Measurements from ENCODE around the gene SCAMP4.

The SCAMP4 gene

GRCh38 chr19:1911098-1911497 is 5.9 kb downstream of the SCAMP4 start:
- DNase-seq = no peak

- no peak for DNase-seq
Measured at GRCh38 chr19:1911995-1912394, 6.8 kb downstream of the SCAMP4 start.

- DNase-seq = no peak
Measured at GRCh38 chr19:1912760-1913505, 7.7 kb downstream of the SCAMP4 start.

GRCh38 chr19:1913781-1914577 is 8.8 kb downstream of the SCAMP4 start:
- DNase-seq = no peak

- no peak for DNase-seq
Measured at GRCh38 chr19:1914826-1915341, 9.7 kb downstream of the SCAMP4 start.

GRCh38 chr19:1917146-1917545 is 11.9 kb downstream of the SCAMP4 start:
- DNase-seq = no peak

- DNase-seq = no peak
Measured at GRCh38 chr19:1917926-1918325, 12.7 kb downstream of the SCAMP4 start.

GRCh38 chr19:1918975-1919374 is 13.8 kb downstream of the SCAMP4 start:
- no peak for DNase-seq

GRCh38 chr19:1920644-1921043 is 15.4 kb downstream of the SCAMP4 start:
- no peak for DNase-seq

- DNase-seq = no peak
Measured at GRCh38 chr19:1921326-1921725, 16.1 kb downstream of the SCAMP4 start.

- DNase-seq = no peak
Measured at GRCh38 chr19:1921825-1922224, 16.6 kb downstream of the SCAMP4 start.

- no peak for DNase-seq
Measured at GRCh38 chr19:1922803-1923202, 17.6 kb downstream of the SCAMP4 start.

GRCh38 chr19:1923319-1923718 is 18.1 kb downstream of the SCAMP4 start:
- DNase-seq = no peak

- DNase-seq = no peak
Measured at GRCh38 chr19:1924320-1924961, 19.2 kb downstream of the SCAMP4 start.

GRCh38 chr19:1925544-1925943 is 20.3 kb downstream of the SCAMP4 start:
- DNase-seq = no peak

GRCh38 chr19:1929021-1929742 is 24.0 kb downstream of the SCAMP4 start:
- peak in 44 of 56 donors; percentile 11 to 83 (median 38) for DNase-seq

GRCh38 chr19:1931445-1931844 is 26.2 kb downstream of the SCAMP4 start:
- DNase-seq = no peak

GRCh38 chr19:1932395-1932794 is 27.2 kb downstream of the SCAMP4 start:
- DNase-seq = no peak

GRCh38 chr19:1933244-1933643 is 28.0 kb downstream of the SCAMP4 start:
- DNase-seq = no peak

GRCh38 chr19:1933942-1934341 is 28.7 kb downstream of the SCAMP4 start:
- no peak for DNase-seq

- DNase-seq = peak in 28 of 56 donors; percentile 13 to 81 (median 42)
Measured at GRCh38 chr19:1935484-1936208, 30.4 kb downstream of the SCAMP4 start.

Measured in amygdala (tissue), 56 donors.